ENCODE data around the gene KCNIP4. TPM values are rescaled to one million over a fixed set of nuclear protein-coding genes. Genes with fewer than 3 reads are reported as not detected.

Gene KCNIP4
- total and polyA plus RNA-seq, 7 donors: 0.03 TPM; not detected in 6

GRCh38 chr4:21900211-21900610, 48.4 kb downstream of the KCNIP4 start:
- 28 to 81% (median 69%) methylated on average over 2 of the region's 2 CpGs for WGBS, 3 donors
- ATAC-seq: no peak
- Histone ChIP-seq H3K9me3 (no peaks in the 10 kb centered on the region), H3K36me3 (ENCODE audit: insufficient read depth in 1 of 2, low read depth in 1 of 2) (no peaks in the 10 kb centered on the region), H3K4me3 (no peak overlapping the region), H3K27me3 (ENCODE audit: insufficient read depth in 3 of 3, low read length in 2 of 3) (no peaks in the 10 kb centered on the region), H3K27ac (no peak overlapping the region), H3K4me1 (no peaks in the 10 kb centered on the region)
- no peak for TF ChIP-seq CTCF (IDR thresholded peaks at IDR 0.05)
- intact Hi-C loops (cut with DNase I): no loop called here
- DNase-seq: no peak

GRCh38 chr4:21898101-21898500, 50.5 kb downstream of the KCNIP4 start:
- Histone ChIP-seq H3K9me3 (no peaks in the 10 kb centered on the region), H3K27me3 (ENCODE audit: insufficient read depth in 3 of 3, low read length in 2 of 3) (no peaks in the 10 kb centered on the region), H3K36me3 (ENCODE audit: insufficient read depth in 1 of 2, low read depth in 1 of 2) (no peaks in the 10 kb centered on the region), H3K27ac (no peak overlapping the region), H3K4me1 (no peaks in the 10 kb centered on the region), H3K4me3 (no peak overlapping the region)
- no peak for ATAC-seq
- no peak for TF ChIP-seq CTCF (IDR thresholded peaks at IDR 0.05)
- WGBS, 3 donors: 65 to 80% (median 70%) methylated on average over 2 of the region's 2 CpGs
- intact Hi-C loops (cut with DNase I): no loop called here
- DNase-seq: no peak

GRCh38 chr4:21896767-21897166, 51.8 kb downstream of the KCNIP4 start:
- TF ChIP-seq CTCF (IDR thresholded peaks at IDR 0.05): no peak
- H3K27ac ChIP-seq: no peak overlapping the region
- ATAC-seq: no peak
- H3K27me3 ChIP-seq (ENCODE audit: insufficient read depth in 3 of 3, low read length in 2 of 3): no peaks in the 10 kb centered on the region
- H3K4me3 ChIP-seq: no peak overlapping the region
- no peak for DNase-seq
- H3K9me3 ChIP-seq: no peaks in the 10 kb centered on the region
- H3K36me3 ChIP-seq (ENCODE audit: insufficient read depth in 1 of 2, low read depth in 1 of 2): no peaks in the 10 kb centered on the region
- WGBS, 3 donors: 86 to 93% (median 88%) methylated on average over 2 of the region's 2 CpGs
- intact Hi-C loops (cut with DNase I): no loop called here
- H3K4me1 ChIP-seq: no peaks in the 10 kb centered on the region

GRCh38 chr4:21893136-21893535, 55.4 kb downstream of the KCNIP4 start:
- intact Hi-C loops (cut with DNase I): no loop called here
- H3K27me3 ChIP-seq (ENCODE audit: insufficient read depth in 3 of 3, low read length in 2 of 3): no peaks in the 10 kb centered on the region
- H3K4me1 ChIP-seq: no peaks in the 10 kb centered on the region
- ATAC-seq (no peak), DNase-seq (no peak)
- 61 to 64% (median 63%) methylated on average over 5 of the region's 5 CpGs for WGBS, 3 donors
- no peak for TF ChIP-seq CTCF (IDR thresholded peaks at IDR 0.05)
- H3K4me3 ChIP-seq: no peak overlapping the region
- H3K36me3 ChIP-seq (ENCODE audit: insufficient read depth in 1 of 2, low read depth in 1 of 2): no peaks in the 10 kb centered on the region
- H3K27ac ChIP-seq: no peak overlapping the region
- no peaks in the 10 kb centered on the region for H3K9me3 ChIP-seq

GRCh38 chr4:21890231-21890630, 58.3 kb downstream of the KCNIP4 start:
- intact Hi-C loops (cut with DNase I): no loop called here
- Histone ChIP-seq H3K27me3 (ENCODE audit: insufficient read depth in 3 of 3, low read length in 2 of 3) (peaks cover 0 to 2% (median 0%) of the 10 kb centered on the region in 3 donors), H3K4me3 (no peak overlapping the region), H3K9me3 (no peaks in the 10 kb centered on the region), H3K36me3 (ENCODE audit: insufficient read depth in 1 of 2, low read depth in 1 of 2) (no peaks in the 10 kb centered on the region), H3K27ac (no peak overlapping the region), H3K4me1 (no peaks in the 10 kb centered on the region)
- no peak for ATAC-seq
- no peak for DNase-seq
- TF ChIP-seq CTCF (IDR thresholded peaks at IDR 0.05): no peak

Data from psoas muscle (tissue), 8 donors.